ENCODE measurements around the gene CEP70.
"Not testable (repeated sequence)": the region's sequence is repeated elsewhere in the genome, so short reads cannot be mapped to it uniquely, and the experiment has no call there.

Gene CEP70

GRCh38 chr3:138578141-138578540 lies 15.9 kb downstream of the CEP70 start:
- DNase-seq (ENCODE audit: low read depth): peak; percentile 63
- no peak overlapping the region for H3K4me3 ChIP-seq (ENCODE audit: low read depth, low read length)
- TF ChIP-seq CTCF (IDR thresholded peaks at IDR 0.05; ENCODE audit: low read depth, low read length): no peak
- TF ChIP-seq POLR2A (IDR thresholded peaks at IDR 0.05; ENCODE audit: extremely low read depth, insufficient read length): no peak
- no peak for TF ChIP-seq MYC (IDR thresholded peaks at IDR 0.05; ENCODE audit: low read depth, low read length)
- no peak for TF ChIP-seq MAX (IDR thresholded peaks at IDR 0.05; ENCODE audit: low read depth, low read length)

GRCh38 chr3:138573138-138573537 lies 20.9 kb downstream of the CEP70 start:
- TF ChIP-seq MAX (IDR thresholded peaks at IDR 0.05; ENCODE audit: low read depth, low read length): no peak
- TF ChIP-seq POLR2A (IDR thresholded peaks at IDR 0.05; ENCODE audit: extremely low read depth, insufficient read length): no peak
- no peak for TF ChIP-seq MYC (IDR thresholded peaks at IDR 0.05; ENCODE audit: low read depth, low read length)
- TF ChIP-seq CTCF (IDR thresholded peaks at IDR 0.05; ENCODE audit: low read depth, low read length): no peak
- DNase-seq (ENCODE audit: low read depth): no peak
- no peak overlapping the region for H3K4me3 ChIP-seq (ENCODE audit: low read depth, low read length)

- DNase-seq (ENCODE audit: low read depth); H3K4me3 ChIP-seq (ENCODE audit: low read depth, low read length): not testable (repeated sequence)
Measured at GRCh38 chr3:138569624-138570023, 24.4 kb downstream of the CEP70 start.

- TF ChIP-seq CTCF (IDR thresholded peaks at IDR 0.05; ENCODE audit: low read depth, low read length): no peak
- no peak for TF ChIP-seq POLR2A (IDR thresholded peaks at IDR 0.05; ENCODE audit: extremely low read depth, insufficient read length)
- no peak for TF ChIP-seq MYC (IDR thresholded peaks at IDR 0.05; ENCODE audit: low read depth, low read length)
- H3K4me3 ChIP-seq (ENCODE audit: low read depth, low read length): no peak overlapping the region
- DNase-seq (ENCODE audit: low read depth): no peak
Measured at GRCh38 chr3:138569090-138569489, 25.0 kb downstream of the CEP70 start.

- TF ChIP-seq MAX (IDR thresholded peaks at IDR 0.05; ENCODE audit: low read depth, low read length) (no peak), CTCF (IDR thresholded peaks at IDR 0.05; ENCODE audit: low read depth, low read length) (no peak), MYC (IDR thresholded peaks at IDR 0.05; ENCODE audit: low read depth, low read length) (no peak), POLR2A (IDR thresholded peaks at IDR 0.05; ENCODE audit: extremely low read depth, insufficient read length) (no peak)
- H3K4me3 ChIP-seq (ENCODE audit: low read depth, low read length): no peak overlapping the region
- DNase-seq (ENCODE audit: low read depth): no peak
Measured at GRCh38 chr3:138567403-138567802, 26.7 kb downstream of the CEP70 start.

GRCh38 chr3:138566293-138566692 lies 27.8 kb downstream of the CEP70 start:
- not testable (repeated sequence) for DNase-seq (ENCODE audit: low read depth)

GRCh38 chr3:138562902-138563301 lies 31.2 kb downstream of the CEP70 start:
- not testable (repeated sequence) for DNase-seq (ENCODE audit: low read depth)

More at GRCh38 chr3:138566293-138566692, 27.8 kb downstream of the CEP70 start:
- not testable (repeated sequence) for H3K4me3 ChIP-seq (ENCODE audit: low read depth, low read length)

GRCh38 chr3:138560501-138560900 lies 33.6 kb downstream of the CEP70 start:
- TF ChIP-seq POLR2A (IDR thresholded peaks at IDR 0.05; ENCODE audit: extremely low read depth, insufficient read length) (no peak), MYC (IDR thresholded peaks at IDR 0.05; ENCODE audit: low read depth, low read length) (no peak), CTCF (IDR thresholded peaks at IDR 0.05; ENCODE audit: low read depth, low read length) (no peak), MAX (IDR thresholded peaks at IDR 0.05; ENCODE audit: low read depth, low read length) (no peak)
- DNase-seq (ENCODE audit: low read depth): no peak
- H3K4me3 ChIP-seq (ENCODE audit: low read depth, low read length): no peak overlapping the region

More at GRCh38 chr3:138562902-138563301, 31.2 kb downstream of the CEP70 start:
- H3K4me3 ChIP-seq (ENCODE audit: low read depth, low read length): not testable (repeated sequence)
